Measurements from ENCODE around the gene LRRC15. TPM values are rescaled to one million over a fixed set of nuclear protein-coding genes. Genes with fewer than 3 reads are reported as not detected.

LRRC15 gene
- total and polyA plus RNA-seq, 2 donors from 2014 or later, result 0.09 to 0.63 TPM

GRCh38 chr3:194343561-194343893, 26.0 kb downstream of the LRRC15 start:
- no peak overlapping the region for H3K9ac ChIP-seq (ENCODE audit: low read length in 3 of 3)
- no peaks in the 10 kb centered on the region for H3K27me3 ChIP-seq (ENCODE audit: control insufficient read depth, insufficient read depth, low read length)
- DNase-seq, result no peak
- H3K9me3 ChIP-seq (ENCODE audit: control insufficient read depth in 2 of 3, insufficient read depth in 1 of 3, low read length in 3 of 3), result no peaks in the 10 kb centered on the region
- H3K27ac ChIP-seq (ENCODE audit: low read depth in 2 of 2, low read length in 2 of 2), result no peak overlapping the region
- H3K4me3 ChIP-seq (ENCODE audit: low read length in 3 of 3), result no peak overlapping the region
- H3K36me3 ChIP-seq (ENCODE audit: control insufficient read depth in 2 of 3, insufficient read depth in 3 of 3, low read length in 3 of 3), result no peaks in the 10 kb centered on the region
- no peaks in the 10 kb centered on the region for H3K4me1 ChIP-seq (ENCODE audit: control insufficient read depth in 2 of 3, insufficient read depth in 2 of 3, low read depth in 1 of 3, low read length in 3 of 3)
- TF ChIP-seq, protein P1, sequence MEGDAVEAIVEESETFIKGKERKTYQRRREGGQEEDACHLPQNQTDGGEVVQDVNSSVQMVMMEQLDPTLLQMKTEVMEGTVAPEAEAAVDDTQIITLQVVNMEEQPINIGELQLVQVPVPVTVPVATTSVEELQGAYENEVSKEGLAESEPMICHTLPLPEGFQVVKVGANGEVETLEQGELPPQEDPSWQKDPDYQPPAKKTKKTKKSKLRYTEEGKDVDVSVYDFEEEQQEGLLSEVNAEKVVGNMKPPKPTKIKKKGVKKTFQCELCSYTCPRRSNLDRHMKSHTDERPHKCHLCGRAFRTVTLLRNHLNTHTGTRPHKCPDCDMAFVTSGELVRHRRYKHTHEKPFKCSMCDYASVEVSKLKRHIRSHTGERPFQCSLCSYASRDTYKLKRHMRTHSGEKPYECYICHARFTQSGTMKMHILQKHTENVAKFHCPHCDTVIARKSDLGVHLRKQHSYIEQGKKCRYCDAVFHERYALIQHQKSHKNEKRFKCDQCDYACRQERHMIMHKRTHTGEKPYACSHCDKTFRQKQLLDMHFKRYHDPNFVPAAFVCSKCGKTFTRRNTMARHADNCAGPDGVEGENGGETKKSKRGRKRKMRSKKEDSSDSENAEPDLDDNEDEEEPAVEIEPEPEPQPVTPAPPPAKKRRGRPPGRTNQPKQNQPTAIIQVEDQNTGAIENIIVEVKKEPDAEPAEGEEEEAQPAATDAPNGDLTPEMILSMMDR (IDR thresholded peaks at IDR 0.05; ENCODE audit: borderline replicate concordance, extremely low read depth, insufficient read depth), result no peak
- intact Hi-C loops (cut with DNase I), result loop anchor here (10.0 kb wide), 1 partner anchor 51 kb away; the partner anchor contains the start of gene GP5
- FAIRE-seq, result no peak

DNA sequence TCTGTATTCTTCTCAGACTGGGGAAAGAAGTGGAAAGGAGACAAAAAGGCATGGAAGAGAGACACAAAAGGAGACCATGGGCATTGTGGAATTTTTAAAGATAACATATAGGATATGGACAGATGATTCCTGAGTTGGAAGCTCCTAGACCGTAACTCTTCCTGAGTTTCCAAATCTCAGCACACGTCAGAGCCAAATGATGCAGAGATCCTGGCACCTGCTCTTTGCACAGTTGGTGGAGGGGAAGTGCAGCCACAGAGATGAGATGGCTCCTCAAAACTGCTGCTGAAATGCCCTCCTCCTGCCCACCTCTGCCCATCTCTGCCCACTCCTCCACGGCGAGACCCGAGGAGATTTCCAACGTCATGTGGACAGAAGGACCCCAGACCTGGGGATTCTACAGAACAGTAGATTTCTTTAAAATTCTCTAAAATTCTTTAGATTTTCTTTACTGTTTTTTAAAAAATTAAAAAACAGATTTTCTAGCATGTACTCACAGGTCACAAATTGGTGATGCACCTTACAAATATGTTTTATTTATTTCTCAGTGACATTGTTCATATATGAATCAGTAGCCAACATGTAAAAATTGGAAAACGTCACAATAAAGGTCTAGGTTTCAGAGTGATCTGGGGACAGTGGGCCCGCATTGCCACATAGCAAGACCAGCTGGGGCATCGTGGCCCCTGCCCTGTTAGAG, 26.5 kb downstream of the LRRC15 start:
- TF ChIP-seq, protein P1 (IDR thresholded peaks at IDR 0.05; ENCODE audit: borderline replicate concordance, extremely low read depth, insufficient read depth), result no peak
- FAIRE-seq, result no peak
- H3K36me3 ChIP-seq (ENCODE audit: control insufficient read depth in 2 of 3, insufficient read depth in 3 of 3, low read length in 3 of 3), result no peaks in the 10 kb centered on the region
- DNase-seq, result no peak
- H3K27me3 ChIP-seq (ENCODE audit: control insufficient read depth, insufficient read depth, low read length), result no peaks in the 10 kb centered on the region
- intact Hi-C loops (cut with DNase I), result loop anchor here (10.0 kb wide), 1 partner anchor 52 kb away; the partner anchor contains the start of gene GP5
- no peaks in the 10 kb centered on the region for H3K9me3 ChIP-seq (ENCODE audit: control insufficient read depth in 2 of 3, insufficient read depth in 1 of 3, low read length in 3 of 3)
- H3K4me1 ChIP-seq (ENCODE audit: control insufficient read depth in 2 of 3, insufficient read depth in 2 of 3, low read depth in 1 of 3, low read length in 3 of 3), result no peaks in the 10 kb centered on the region
- no peak overlapping the region for H3K4me3 ChIP-seq (ENCODE audit: low read length in 3 of 3)
- H3K9ac ChIP-seq (ENCODE audit: low read length in 3 of 3), result no peak overlapping the region
- H3K27ac ChIP-seq (ENCODE audit: low read depth in 2 of 2, low read length in 2 of 2), result no peak overlapping the region

- TF ChIP-seq, protein P1 (IDR thresholded peaks at IDR 0.05; ENCODE audit: borderline replicate concordance, extremely low read depth, insufficient read depth), result no peak
- no peak for FAIRE-seq
- Histone ChIP-seq H3K9ac (ENCODE audit: low read length in 3 of 3) (no peak overlapping the region), H3K4me3 (ENCODE audit: low read length in 3 of 3) (no peak overlapping the region), H3K36me3 (ENCODE audit: control insufficient read depth in 2 of 3, insufficient read depth in 3 of 3, low read length in 3 of 3) (no peaks in the 10 kb centered on the region), H3K27ac (ENCODE audit: low read depth in 2 of 2, low read length in 2 of 2) (no peak overlapping the region), H3K4me1 (ENCODE audit: control insufficient read depth in 2 of 3, insufficient read depth in 2 of 3, low read depth in 1 of 3, low read length in 3 of 3) (no peaks in the 10 kb centered on the region), H3K9me3 (ENCODE audit: control insufficient read depth in 2 of 3, insufficient read depth in 1 of 3, low read length in 3 of 3) (no peaks in the 10 kb centered on the region), H3K27me3 (ENCODE audit: control insufficient read depth, insufficient read depth, low read length) (no peaks in the 10 kb centered on the region)
- intact Hi-C loops (cut with DNase I), result loop anchor here (10.0 kb wide), 1 partner anchor 54 kb away; the partner anchor contains the start of gene GP5
- peak in 3 of 5 donors; percentile 21 to 68 (median 33) for DNase-seq
Measured at GRCh38 chr3:194340757-194341400, 28.7 kb downstream of the LRRC15 start.
